Measurements from ENCODE around the gene PSMB7. TPM values are rescaled to one million over a fixed set of nuclear protein-coding genes. Genes with fewer than 3 reads are reported as not detected.

PSMB7 gene
- total RNA-seq, 1 experiment from 2014 or later: 264 TPM

GRCh38 chr9:124342776-124343485 is 72.3 kb downstream of the PSMB7 start:
- Mint-ChIP-seq H3K27ac (ENCODE audit: low read depth, unreplicated experiment) (peak overlapping the region; percentile 58), H3K27me3 (ENCODE audit: insufficient read depth, unreplicated experiment) (no peaks in the 10 kb centered on the region), H3K4me1 (ENCODE audit: insufficient read depth, unreplicated experiment) (peaks cover 8% of the 10 kb centered on the region), H3K4me3 (ENCODE audit: unreplicated experiment) (no peak overlapping the region), H3K9me3 (ENCODE audit: unreplicated experiment) (no peaks in the 10 kb centered on the region), H3K36me3 (ENCODE audit: insufficient read depth, unreplicated experiment) (peaks cover 36% of the 10 kb centered on the region)
- ChIA-PET CTCF (interaction anchor here (0.7 to 1.2 kb wide), 3 partner anchors 11 to 800 kb away, joined by 3 to 4 read pairs (median 4); no protein-coding TSS in a partner anchor), POLR2A (interaction anchor here (0.6 kb wide), 1 partner anchor 267 kb away, joined by 3 read pairs; no protein-coding TSS in a partner anchor)
- TF ChIP-seq, protein P1, sequence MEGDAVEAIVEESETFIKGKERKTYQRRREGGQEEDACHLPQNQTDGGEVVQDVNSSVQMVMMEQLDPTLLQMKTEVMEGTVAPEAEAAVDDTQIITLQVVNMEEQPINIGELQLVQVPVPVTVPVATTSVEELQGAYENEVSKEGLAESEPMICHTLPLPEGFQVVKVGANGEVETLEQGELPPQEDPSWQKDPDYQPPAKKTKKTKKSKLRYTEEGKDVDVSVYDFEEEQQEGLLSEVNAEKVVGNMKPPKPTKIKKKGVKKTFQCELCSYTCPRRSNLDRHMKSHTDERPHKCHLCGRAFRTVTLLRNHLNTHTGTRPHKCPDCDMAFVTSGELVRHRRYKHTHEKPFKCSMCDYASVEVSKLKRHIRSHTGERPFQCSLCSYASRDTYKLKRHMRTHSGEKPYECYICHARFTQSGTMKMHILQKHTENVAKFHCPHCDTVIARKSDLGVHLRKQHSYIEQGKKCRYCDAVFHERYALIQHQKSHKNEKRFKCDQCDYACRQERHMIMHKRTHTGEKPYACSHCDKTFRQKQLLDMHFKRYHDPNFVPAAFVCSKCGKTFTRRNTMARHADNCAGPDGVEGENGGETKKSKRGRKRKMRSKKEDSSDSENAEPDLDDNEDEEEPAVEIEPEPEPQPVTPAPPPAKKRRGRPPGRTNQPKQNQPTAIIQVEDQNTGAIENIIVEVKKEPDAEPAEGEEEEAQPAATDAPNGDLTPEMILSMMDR (IDR thresholded peaks at IDR 0.05; ENCODE audit: unreplicated experiment): no peak
- BruUV-seq (replicated peaks): no TSS peak
- peak; percentile 90 for DNase-seq (ENCODE audit: unreplicated experiment)
- intact Hi-C loops (cut with micrococcal nuclease): loop anchor here (2.0 kb wide), 1 partner anchor 216 kb away; no protein-coding TSS in a partner anchor

DNA sequence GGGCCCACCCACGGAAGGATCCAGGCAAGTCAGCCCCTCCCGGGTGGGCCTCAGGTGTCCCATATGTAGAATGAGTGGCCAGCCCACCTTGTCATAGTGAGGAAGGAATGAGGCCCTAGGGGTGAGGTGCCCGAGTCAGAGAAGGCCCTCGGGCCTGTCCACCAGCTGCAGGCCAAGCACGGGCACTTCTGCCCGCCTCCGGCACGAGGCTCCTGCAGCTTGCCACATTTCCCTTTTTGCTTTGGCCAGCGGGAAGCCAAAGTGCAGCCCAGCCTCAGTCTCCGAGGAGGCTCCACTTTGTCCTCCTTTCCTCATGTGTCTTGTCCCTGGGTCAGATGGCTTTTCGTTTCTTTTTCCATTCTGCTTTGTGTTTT is 72.9 kb downstream of the PSMB7 start:
- ChIA-PET CTCF (interaction anchor here (0.7 to 1.2 kb wide), 2 partner anchors 10 to 800 kb away, joined by 3 to 4 read pairs; no protein-coding TSS in a partner anchor), POLR2A (no interaction called here)
- H3K4me3 Mint-ChIP-seq (ENCODE audit: unreplicated experiment): no peak overlapping the region
- peaks cover 8% of the 10 kb centered on the region for H3K4me1 Mint-ChIP-seq (ENCODE audit: insufficient read depth, unreplicated experiment)
- H3K27me3 Mint-ChIP-seq (ENCODE audit: insufficient read depth, unreplicated experiment): no peaks in the 10 kb centered on the region
- DNase-seq (ENCODE audit: unreplicated experiment): no peak
- H3K27ac Mint-ChIP-seq (ENCODE audit: low read depth, unreplicated experiment): peak overlapping the region; percentile 58
- no peaks in the 10 kb centered on the region for H3K9me3 Mint-ChIP-seq (ENCODE audit: unreplicated experiment)
- H3K36me3 Mint-ChIP-seq (ENCODE audit: insufficient read depth, unreplicated experiment): peaks cover 38% of the 10 kb centered on the region
- BruUV-seq (replicated peaks): no TSS peak
- TF ChIP-seq, protein P1 (IDR thresholded peaks at IDR 0.05; ENCODE audit: unreplicated experiment): no peak
- intact Hi-C loops (cut with micrococcal nuclease): loop anchor here (2.0 kb wide), 1 partner anchor 216 kb away; no protein-coding TSS in a partner anchor

DNA sequence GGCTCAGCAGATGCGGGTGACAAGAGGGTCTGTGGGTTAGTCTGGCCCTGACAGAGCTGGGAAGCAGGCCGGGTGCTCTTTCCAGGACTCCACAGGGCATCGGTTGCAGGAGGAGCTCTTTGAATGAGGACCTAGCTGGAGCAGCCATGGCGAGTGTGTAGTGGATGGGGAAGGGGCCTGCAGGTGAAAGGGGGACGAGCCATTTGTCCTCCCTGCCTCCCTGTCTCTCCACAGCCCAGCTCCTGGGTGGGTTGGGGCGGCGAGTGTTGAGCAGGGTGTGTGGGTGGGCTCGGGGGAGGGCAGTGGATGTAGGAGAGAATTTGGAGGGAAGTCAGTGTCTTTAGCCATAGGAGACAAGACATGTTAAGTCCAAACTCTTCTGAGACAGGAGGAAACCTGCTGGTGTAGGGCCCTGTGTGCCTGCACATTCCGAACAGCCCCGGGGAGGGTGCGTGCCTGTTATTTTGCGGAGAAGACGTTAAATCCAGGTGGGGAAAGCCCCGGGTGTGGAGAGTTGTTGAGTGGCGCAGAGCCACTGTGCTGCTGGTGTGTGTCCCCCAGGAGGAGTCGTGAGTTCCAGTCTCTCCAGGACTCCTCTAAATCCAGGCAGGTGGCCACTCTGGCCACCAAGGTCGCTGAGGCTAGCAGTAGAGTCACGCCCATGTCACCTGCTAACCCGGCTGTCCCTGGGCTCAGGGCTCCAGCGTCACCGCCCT is 73.6 kb downstream of the PSMB7 start:
- BruUV-seq (replicated peaks): no TSS peak
- intact Hi-C loops (cut with micrococcal nuclease): loop anchor here (2.0 kb wide), 1 partner anchor 215 kb away; no protein-coding TSS in a partner anchor
- no peak for DNase-seq (ENCODE audit: unreplicated experiment)
- TF ChIP-seq, protein P1 (IDR thresholded peaks at IDR 0.05; ENCODE audit: unreplicated experiment): no peak
- ChIA-PET POLR2A (interaction anchor here (0.6 to 1.4 kb wide), 3 partner anchors 9 to 37 kb away, joined by 3 read pairs; no protein-coding TSS in a partner anchor), CTCF (interaction anchor here (0.9 to 1.2 kb wide), 2 partner anchors 56 to 799 kb away, joined by 3 read pairs; no protein-coding TSS in a partner anchor)
- peaks cover 41% of the 10 kb centered on the region for H3K36me3 Mint-ChIP-seq (ENCODE audit: insufficient read depth, unreplicated experiment)
- no peaks in the 10 kb centered on the region for H3K27me3 Mint-ChIP-seq (ENCODE audit: insufficient read depth, unreplicated experiment)
- H3K4me3 Mint-ChIP-seq (ENCODE audit: unreplicated experiment): no peak overlapping the region
- peak overlapping the region; percentile 27 for H3K27ac Mint-ChIP-seq (ENCODE audit: low read depth, unreplicated experiment)
- no peaks in the 10 kb centered on the region for H3K9me3 Mint-ChIP-seq (ENCODE audit: unreplicated experiment)
- peaks cover 8% of the 10 kb centered on the region for H3K4me1 Mint-ChIP-seq (ENCODE audit: insufficient read depth, unreplicated experiment)

Measured in MCF 10A (cell line).